ENCODE results near the gene FAM177A1. TPM values are rescaled to one million over a fixed set of nuclear protein-coding genes. Genes with fewer than 3 reads are reported as not detected.

The FAM177A1 gene
- total and polyA plus RNA-seq, 2 of the 13 experiments (the other 11 are each of a cell fraction or from before 2014, with no cell fraction given) = 72.9 to 119 TPM

DNA sequence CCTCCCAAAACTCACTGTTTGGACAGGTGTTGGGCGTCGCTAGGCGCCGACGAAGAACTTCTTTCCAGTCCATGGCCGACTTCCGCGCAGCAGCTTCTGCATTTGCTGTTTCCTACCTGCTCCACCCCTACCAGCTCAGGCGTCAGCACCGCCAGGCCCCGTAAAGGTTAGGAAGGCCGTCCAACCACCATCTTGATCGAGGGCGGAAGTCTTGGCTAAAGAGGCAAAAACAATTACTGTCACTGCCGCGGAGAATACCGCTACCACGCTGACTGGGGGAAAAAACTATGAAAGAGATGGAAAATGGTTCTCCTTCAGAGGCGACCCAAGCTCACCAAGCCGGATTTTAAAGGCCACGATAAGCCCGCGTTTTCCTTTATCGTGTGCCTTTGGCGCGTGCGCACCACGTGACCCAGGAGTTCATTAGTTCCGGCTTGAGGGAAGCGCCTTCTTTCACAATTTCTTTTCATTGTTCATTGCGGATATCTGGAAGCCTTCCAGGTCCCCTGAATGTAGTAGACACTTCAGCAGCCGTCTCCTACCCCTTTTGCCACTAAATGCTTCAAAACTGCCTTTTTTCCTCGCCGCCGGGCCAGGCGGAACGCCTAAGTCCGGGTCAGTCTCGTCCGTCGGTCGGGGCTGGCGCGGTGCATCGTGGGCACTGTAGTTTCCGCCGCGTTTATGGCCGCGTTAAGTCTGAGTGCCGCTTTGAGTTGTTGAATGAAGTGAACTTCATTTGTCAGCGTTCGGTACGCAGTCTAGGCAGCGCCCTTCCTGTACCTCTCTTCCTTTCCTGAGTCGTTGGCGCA, 76.0 kb downstream of the FAM177A1 start, which contains the start of the genes PPP2R3C and PRORP (continued):
- TF ChIP-seq HNF4G (IDR thresholded peaks at IDR 0.05; ENCODE audit: borderline replicate concordance, low read depth, low read length) (peak; percentile 37; the same call in 1 of the 2 replicates), HNF4G (CRISPR knock-in tag; IDR thresholded peaks at IDR 0.05; ENCODE audit: borderline replicate concordance, low read depth) (peak; percentile 64), KLF13 (CRISPR knock-in tag; IDR thresholded peaks at IDR 0.05) (peak; percentile 91), ZNF773 (CRISPR knock-in tag; IDR thresholded peaks at IDR 0.05; ENCODE audit: borderline replicate concordance) (peak; percentile 98), FOXK2 (IDR thresholded peaks at IDR 0.05) (peak; percentile 40; the same call in 1 of the 2 replicates), MTF1 (CRISPR knock-in tag; IDR thresholded peaks at IDR 0.05) (peak; percentile 97), PAX8 (CRISPR knock-in tag; IDR thresholded peaks at IDR 0.05; ENCODE audit: borderline replicate concordance) (peak; percentile 98; the same call in 1 of the 2 replicates), TEAD2 (CRISPR knock-in tag; IDR thresholded peaks at IDR 0.05) (peak; percentile 96), PRMT3 (CRISPR knock-in tag; IDR thresholded peaks at IDR 0.05; ENCODE audit: borderline replicate concordance, low read depth) (no peak; the same call in 1 of the 2 replicates), GZF1 (CRISPR knock-in tag; IDR thresholded peaks at IDR 0.05) (no peak; the same call in 1 of the 2 replicates), BORCS8-MEF2B (CRISPR knock-in tag; IDR thresholded peaks at IDR 0.05) (peak; percentile 8; the same call in 1 of the 2 replicates), ZNF615 (CRISPR knock-in tag; IDR thresholded peaks at IDR 0.05; ENCODE audit: borderline replicate concordance) (peak; percentile 89), MYC (CRISPR knock-in tag; IDR thresholded peaks at IDR 0.05; ENCODE audit: borderline replicate concordance) (peak; percentile 99), GFI1 (CRISPR knock-in tag; IDR thresholded peaks at IDR 0.05; ENCODE audit: borderline replicate concordance) (peak; percentile 90), SOX5 (CRISPR knock-in tag; IDR thresholded peaks at IDR 0.05; ENCODE audit: borderline replicate concordance) (peak; percentile 45), TIGD3 (CRISPR knock-in tag; IDR thresholded peaks at IDR 0.05; ENCODE audit: borderline replicate concordance) (peak; percentile 89), MAX (IDR thresholded peaks at IDR 0.05) (peak; percentile 99), ZNF224 (CRISPR knock-in tag; IDR thresholded peaks at IDR 0.05) (peak; percentile 100)
- TF ChIP-seq, protein P1, sequence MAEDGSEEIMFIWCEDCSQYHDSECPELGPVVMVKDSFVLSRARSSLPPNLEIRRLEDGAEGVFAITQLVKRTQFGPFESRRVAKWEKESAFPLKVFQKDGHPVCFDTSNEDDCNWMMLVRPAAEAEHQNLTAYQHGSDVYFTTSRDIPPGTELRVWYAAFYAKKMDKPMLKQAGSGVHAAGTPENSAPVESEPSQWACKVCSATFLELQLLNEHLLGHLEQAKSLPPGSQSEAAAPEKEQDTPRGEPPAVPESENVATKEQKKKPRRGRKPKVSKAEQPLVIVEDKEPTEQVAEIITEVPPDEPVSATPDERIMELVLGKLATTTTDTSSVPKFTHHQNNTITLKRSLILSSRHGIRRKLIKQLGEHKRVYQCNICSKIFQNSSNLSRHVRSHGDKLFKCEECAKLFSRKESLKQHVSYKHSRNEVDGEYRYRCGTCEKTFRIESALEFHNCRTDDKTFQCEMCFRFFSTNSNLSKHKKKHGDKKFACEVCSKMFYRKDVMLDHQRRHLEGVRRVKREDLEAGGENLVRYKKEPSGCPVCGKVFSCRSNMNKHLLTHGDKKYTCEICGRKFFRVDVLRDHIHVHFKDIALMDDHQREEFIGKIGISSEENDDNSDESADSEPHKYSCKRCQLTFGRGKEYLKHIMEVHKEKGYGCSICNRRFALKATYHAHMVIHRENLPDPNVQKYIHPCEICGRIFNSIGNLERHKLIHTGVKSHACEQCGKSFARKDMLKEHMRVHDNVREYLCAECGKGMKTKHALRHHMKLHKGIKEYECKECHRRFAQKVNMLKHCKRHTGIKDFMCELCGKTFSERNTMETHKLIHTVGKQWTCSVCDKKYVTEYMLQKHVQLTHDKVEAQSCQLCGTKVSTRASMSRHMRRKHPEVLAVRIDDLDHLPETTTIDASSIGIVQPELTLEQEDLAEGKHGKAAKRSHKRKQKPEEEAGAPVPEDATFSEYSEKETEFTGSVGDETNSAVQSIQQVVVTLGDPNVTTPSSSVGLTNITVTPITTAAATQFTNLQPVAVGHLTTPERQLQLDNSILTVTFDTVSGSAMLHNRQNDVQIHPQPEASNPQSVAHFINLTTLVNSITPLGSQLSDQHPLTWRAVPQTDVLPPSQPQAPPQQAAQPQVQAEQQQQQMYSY (CRISPR knock-in tag; IDR thresholded peaks at IDR 0.05) = peak; percentile 84
- TF ChIP-seq, protein P2, sequence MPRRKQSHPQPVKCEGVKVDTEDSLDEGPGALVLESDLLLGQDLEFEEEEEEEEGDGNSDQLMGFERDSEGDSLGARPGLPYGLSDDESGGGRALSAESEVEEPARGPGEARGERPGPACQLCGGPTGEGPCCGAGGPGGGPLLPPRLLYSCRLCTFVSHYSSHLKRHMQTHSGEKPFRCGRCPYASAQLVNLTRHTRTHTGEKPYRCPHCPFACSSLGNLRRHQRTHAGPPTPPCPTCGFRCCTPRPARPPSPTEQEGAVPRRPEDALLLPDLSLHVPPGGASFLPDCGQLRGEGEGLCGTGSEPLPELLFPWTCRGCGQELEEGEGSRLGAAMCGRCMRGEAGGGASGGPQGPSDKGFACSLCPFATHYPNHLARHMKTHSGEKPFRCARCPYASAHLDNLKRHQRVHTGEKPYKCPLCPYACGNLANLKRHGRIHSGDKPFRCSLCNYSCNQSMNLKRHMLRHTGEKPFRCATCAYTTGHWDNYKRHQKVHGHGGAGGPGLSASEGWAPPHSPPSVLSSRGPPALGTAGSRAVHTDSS (CRISPR knock-in tag; conservative IDR thresholded peaks at IDR 0.05) = peak; percentile 94; the same call in 1 of the 2 replicates
- TF ChIP-seq, protein P3, sequence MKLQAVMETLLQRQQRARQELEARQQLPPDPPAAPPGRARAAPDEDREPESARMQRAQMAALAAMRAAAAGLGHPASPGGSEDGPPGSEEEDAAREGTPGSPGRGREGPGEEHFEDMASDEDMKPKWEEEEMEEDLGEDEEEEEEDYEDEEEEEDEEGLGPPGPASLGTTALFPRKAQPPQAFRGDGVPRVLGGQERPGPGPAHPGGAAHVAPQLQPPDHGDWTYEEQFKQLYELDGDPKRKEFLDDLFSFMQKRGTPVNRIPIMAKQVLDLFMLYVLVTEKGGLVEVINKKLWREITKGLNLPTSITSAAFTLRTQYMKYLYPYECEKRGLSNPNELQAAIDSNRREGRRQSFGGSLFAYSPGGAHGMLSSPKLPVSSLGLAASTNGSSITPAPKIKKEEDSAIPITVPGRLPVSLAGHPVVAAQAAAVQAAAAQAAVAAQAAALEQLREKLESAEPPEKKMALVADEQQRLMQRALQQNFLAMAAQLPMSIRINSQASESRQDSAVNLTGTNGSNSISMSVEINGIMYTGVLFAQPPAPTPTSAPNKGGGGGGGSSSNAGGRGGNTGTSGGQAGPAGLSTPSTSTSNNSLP (IDR thresholded peaks at IDR 0.05; ENCODE audit: low read depth, low read length) = no peak; the same call in none of the 2 replicates
